Measurements from ENCODE around the gene AK2. TPM values are rescaled to one million over a fixed set of nuclear protein-coding genes. Genes with fewer than 3 reads are reported as not detected.
"Not testable (repeated sequence)": the region's sequence is repeated elsewhere in the genome, so short reads cannot be mapped to it uniquely, and the experiment has no call there.

AK2 gene
- total RNA-seq, 8 experiments from 2014 or later = 105 to 219 (median 163) TPM

DNA sequence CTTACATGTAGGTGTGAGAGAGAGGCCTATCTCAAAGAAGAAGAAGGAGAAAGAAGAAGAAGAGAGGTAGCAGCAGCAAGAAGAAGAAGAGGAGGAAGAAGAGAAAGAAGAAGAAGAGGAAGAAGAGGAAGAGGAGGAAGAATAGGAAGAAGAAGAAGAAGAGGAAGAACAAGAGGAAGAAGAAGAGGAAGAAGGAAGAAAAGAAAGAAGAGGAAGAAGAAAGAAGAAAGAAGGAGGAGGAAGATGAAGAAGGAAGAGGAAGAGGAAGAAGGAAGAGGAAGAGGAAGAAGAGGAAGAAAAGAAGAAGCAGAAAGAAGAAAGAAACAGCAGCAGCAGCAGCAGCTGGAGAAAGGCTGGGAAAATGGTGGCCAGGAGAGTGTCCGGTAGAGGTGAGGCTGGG is 33.9 kb upstream of the AK2 start:
- no peak overlapping the region for H3K27ac ChIP-seq
- H3K4me3 ChIP-seq = no peak overlapping the region
- WGBS, 10 experiments = 56 to 100% (median 90%) methylated on average over 1 of the region's 1 CpG; no CpG with 5 or more reads in 2 of the 10 experiments
- ATAC-seq (replicated peaks in 6 of 8) = no peak
- in situ Hi-C loops (cut with MboI; ENCODE audit: low pct_unique_long_range_greater_than_20kb in 2 of 9, low sequenced_read_pairs in 9 of 9, unreplicated experiment in 9 of 9) = loop anchor here in 1 of 9 experiments (25.0 kb wide), 1 partner anchor 133 kb away; no protein-coding TSS in a partner anchor
- no peaks in the 10 kb centered on the region for H3K4me1 ChIP-seq (replicated peaks in 1 of 2)

DNA sequence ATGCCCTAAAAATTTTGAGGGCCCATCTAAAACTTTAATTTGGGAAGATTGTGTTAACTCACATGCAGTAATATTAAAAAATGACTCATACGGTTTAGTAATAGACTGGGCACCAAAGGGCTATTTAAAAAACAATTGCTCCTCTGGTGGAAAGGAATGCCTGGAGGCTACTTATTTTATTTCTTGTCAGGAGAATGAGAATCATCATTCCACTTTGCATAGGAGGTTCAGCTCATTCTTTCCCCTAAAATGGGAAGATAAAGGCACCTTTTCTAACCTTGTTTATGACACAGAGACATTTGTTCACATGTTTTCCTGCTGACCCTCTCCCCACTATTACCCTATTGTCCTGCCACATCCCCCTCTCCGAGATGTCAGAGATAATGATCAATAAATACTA is 31.4 kb upstream of the AK2 start:
- not testable (repeated sequence) for H3K27ac ChIP-seq; H3K4me3 ChIP-seq; ATAC-seq (replicated peaks in 6 of 8); H3K4me1 ChIP-seq (replicated peaks in 1 of 2)
- in situ Hi-C loops (cut with MboI; ENCODE audit: low pct_unique_long_range_greater_than_20kb in 2 of 9, low sequenced_read_pairs in 9 of 9, unreplicated experiment in 9 of 9) = loop anchor here in 1 of 9 experiments (25.0 kb wide), 1 partner anchor 131 kb away; no protein-coding TSS in a partner anchor
- WGBS, 10 experiments = 31 to 100% (median 80%) methylated on average over 1 to 2 of the region's 2 CpGs; no CpG with 5 or more reads in 4 of the 10 experiments

DNA sequence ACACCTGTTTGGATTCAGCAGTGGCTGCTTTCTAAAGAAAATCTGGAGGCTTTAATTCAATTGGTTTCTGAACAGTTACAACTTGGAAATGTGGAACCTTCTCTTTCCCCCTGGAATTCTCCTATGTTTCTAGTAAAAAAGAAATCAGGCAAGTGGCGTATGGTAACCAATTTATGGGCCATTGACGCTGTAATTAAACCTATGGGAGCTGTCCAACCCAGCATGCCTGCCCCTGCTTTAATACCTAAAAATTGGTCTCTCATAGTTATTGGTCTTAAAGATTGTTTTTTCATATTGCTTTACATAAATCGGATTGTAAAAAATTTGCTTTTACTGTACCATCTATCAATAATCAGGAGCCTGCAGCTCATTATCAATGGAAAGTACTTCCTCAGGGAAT is 29.8 kb upstream of the AK2 start:
- 14 to 100% (median 88%) methylated on average over 1 to 3 of the region's 3 CpGs; no CpG with 5 or more reads in 2 of the 10 experiments for WGBS, 10 experiments
- H3K4me1 ChIP-seq (replicated peaks in 1 of 2); H3K4me3 ChIP-seq; ATAC-seq (replicated peaks in 6 of 8); H3K27ac ChIP-seq: not testable (repeated sequence)
- in situ Hi-C loops (cut with MboI; ENCODE audit: low pct_unique_long_range_greater_than_20kb in 2 of 9, low sequenced_read_pairs in 9 of 9, unreplicated experiment in 9 of 9) = loop anchor here in 1 of 9 experiments (25.0 kb wide), 1 partner anchor 129 kb away; no protein-coding TSS in a partner anchor

DNA sequence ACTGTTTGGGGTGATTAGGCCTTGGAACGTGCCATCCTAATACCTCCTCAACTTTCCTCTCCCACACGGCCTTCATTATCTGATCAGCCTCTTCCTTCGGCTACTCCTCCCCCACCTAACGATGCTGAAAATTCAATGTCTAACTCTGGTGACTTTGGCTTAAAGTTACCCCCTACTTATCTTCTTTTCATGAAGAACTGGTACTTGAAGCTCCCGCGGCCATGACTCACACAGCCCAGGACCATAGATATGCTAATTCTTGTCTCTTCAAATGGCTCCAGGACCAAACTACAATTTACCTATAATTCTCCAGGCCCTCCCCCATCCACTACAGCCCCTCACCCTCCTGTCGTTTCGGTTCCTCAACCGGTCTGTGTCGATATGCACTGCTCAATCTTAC is 28.6 kb upstream of the AK2 start:
- Histone ChIP-seq H3K27ac (no peak overlapping the region), H3K4me3 (no peak overlapping the region), H3K4me1 (replicated peaks in 1 of 2) (no peaks in the 10 kb centered on the region)
- in situ Hi-C loops (cut with MboI; ENCODE audit: low pct_unique_long_range_greater_than_20kb in 2 of 9, low sequenced_read_pairs in 9 of 9, unreplicated experiment in 9 of 9) = loop anchor here in 1 of 9 experiments (25.0 kb wide), 1 partner anchor 128 kb away; no protein-coding TSS in a partner anchor
- ATAC-seq (replicated peaks in 6 of 8) = no peak
- 33 to 83% (median 66%) methylated on average over 1 to 10 of the region's 10 CpGs for WGBS, 10 experiments

DNA sequence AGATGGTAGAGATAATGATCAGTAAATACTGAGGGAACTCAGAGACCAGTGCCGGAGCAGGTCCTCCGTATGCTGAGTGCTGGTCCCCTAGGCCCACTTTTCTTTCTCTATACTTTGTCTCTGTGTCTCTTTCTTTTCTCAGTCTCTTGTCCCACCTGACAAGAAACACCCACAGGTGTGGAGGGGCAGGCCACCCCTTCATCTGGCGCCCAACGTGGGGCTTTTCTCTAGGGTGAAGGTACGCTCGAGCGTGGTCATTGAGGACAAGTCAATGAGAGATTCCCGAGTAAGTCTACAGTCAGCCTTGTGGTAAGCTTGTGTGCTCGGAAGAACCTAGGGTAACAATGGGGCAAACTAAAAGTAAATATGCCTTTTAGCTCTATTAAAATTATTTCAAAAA is 27.6 kb upstream of the AK2 start:
- H3K4me3 ChIP-seq; ATAC-seq (replicated peaks in 6 of 8); H3K4me1 ChIP-seq (replicated peaks in 1 of 2); H3K27ac ChIP-seq: not testable (repeated sequence)
- in situ Hi-C loops (cut with MboI; ENCODE audit: low pct_unique_long_range_greater_than_20kb in 2 of 9, low sequenced_read_pairs in 9 of 9, unreplicated experiment in 9 of 9) = loop anchor here in 1 of 9 experiments (25.0 kb wide), 1 partner anchor 127 kb away; no protein-coding TSS in a partner anchor
- WGBS, 10 experiments = 54 to 91% (median 87%) methylated on average over 2 to 9 of the region's 9 CpGs; no CpG with 5 or more reads in 2 of the 10 experiments

DNA sequence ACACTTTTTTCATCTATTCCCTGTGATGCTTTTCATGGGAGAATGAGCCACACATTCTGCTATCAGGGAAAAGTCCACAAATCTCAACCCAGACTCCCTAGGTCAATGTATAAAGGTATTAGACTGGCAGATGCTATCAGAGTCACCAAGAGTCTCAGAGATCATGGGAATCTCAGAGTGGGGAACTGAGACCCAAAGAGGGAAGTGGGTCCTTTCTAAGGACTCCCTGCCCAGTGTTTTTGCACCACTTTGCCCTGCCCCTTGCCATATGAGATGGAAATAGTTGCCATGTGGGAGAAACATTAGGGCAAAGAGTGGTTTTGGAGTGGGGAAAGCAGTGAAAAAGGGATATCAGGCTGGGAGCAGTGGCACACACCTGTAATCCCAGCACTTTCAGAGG is 25.2 kb upstream of the AK2 start:
- no peak for ATAC-seq (replicated peaks in 6 of 8)
- no peak overlapping the region for H3K27ac ChIP-seq
- no peak overlapping the region for H3K4me3 ChIP-seq
- no peaks in the 10 kb centered on the region for H3K4me1 ChIP-seq (replicated peaks in 1 of 2)
- in situ Hi-C loops (cut with MboI; ENCODE audit: low pct_unique_long_range_greater_than_20kb in 2 of 9, low sequenced_read_pairs in 9 of 9, unreplicated experiment in 9 of 9) = loop anchor here in 1 of 9 experiments (25.0 kb wide), 1 partner anchor 125 kb away; no protein-coding TSS in a partner anchor

DNA sequence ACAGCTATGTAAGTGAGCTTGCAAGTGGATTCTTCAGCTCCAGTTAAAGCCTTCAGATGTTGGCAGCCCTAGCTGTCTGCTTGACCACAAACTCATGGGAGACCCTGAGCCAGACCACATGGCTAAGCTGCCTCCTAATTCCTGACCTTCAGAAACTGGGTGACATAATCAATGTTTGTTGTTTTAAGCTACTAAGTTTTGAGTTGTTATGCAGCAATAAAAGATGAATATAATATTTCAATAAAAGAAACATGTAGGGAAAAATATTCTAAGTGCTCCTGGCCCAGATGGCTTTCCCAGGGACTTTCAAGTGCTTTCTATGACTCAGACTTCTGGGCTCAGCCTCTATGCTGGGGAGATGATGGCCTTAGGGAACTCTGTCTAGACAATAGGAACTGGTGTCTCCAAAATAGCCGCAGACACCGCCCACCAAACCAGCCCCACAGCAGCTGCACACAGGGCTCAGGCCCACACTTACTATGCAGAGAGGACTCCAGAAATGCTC is 23.9 kb upstream of the AK2 start:
- 73 to 100% (median 100%) methylated on average over 2 of the region's 2 CpGs; no CpG with 5 or more reads in 7 of the 10 experiments for WGBS, 10 experiments
- Histone ChIP-seq H3K27ac (no peak overlapping the region), H3K4me3 (no peak overlapping the region), H3K4me1 (replicated peaks in 1 of 2) (no peaks in the 10 kb centered on the region)
- peak in 4 of 8 experiments; percentile 32 to 99 (median 98) for ATAC-seq (replicated peaks in 6 of 8)
- in situ Hi-C loops (cut with MboI; ENCODE audit: low pct_unique_long_range_greater_than_20kb in 2 of 9, low sequenced_read_pairs in 9 of 9, unreplicated experiment in 9 of 9) = loop anchor here in 1 of 9 experiments (25.0 kb wide), 1 partner anchor 123 kb away; no protein-coding TSS in a partner anchor

DNA sequence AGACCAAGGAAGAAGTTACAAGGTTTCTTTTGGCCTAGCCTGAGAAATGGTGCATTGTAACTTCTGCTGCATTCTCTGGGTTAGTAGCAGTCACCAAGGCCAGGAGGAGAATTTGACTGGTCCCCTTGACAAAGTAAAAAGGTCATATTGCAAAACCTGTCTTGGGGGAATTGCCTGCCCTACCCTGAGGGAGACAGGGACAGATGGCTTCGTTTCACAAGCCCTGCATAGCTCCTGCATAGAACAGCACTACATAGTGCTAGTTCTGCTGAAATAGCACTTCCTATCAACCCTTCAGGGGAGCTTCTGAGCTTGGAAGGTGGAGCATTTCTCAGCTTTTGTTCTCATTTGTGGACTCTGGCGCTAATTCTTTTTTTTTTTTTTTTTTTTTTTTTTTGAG is 20.4 kb upstream of the AK2 start:
- ATAC-seq (replicated peaks in 6 of 8) = no peak
- H3K4me3 ChIP-seq = no peak overlapping the region
- H3K4me1 ChIP-seq (replicated peaks in 1 of 2) = no peaks in the 10 kb centered on the region
- in situ Hi-C loops (cut with MboI; ENCODE audit: low pct_unique_long_range_greater_than_20kb in 2 of 9, low sequenced_read_pairs in 9 of 9, unreplicated experiment in 9 of 9) = loop anchor here in 1 of 9 experiments (25.0 kb wide), 1 partner anchor 120 kb away; no protein-coding TSS in a partner anchor
- WGBS, 10 experiments = 54 to 83% (median 67%) methylated on average over 1 to 2 of the region's 2 CpGs; no CpG with 5 or more reads in 5 of the 10 experiments
- H3K27ac ChIP-seq = no peak overlapping the region

DNA sequence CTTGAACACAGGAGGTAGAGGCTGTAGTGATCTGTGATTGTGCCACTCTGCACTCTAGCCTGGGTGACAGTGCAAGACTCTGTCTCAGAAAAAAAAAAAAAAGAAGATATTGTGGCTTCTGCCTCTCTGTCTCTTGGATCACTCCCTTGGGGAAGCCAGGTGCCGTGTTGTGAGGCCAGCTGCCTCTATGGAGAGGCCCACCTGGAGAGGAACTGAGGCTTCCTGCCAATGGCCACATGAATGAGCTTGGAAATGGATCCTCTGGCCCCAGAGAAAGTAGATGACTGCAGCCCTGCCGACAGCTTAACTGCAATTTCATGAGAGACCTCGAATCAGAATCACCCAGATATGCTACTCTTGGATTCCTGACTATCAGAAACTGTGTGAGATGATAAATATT is 19.7 kb upstream of the AK2 start:
- 60 to 100% (median 84%) methylated on average over 1 to 3 of the region's 3 CpGs; no CpG with 5 or more reads in 2 of the 10 experiments for WGBS, 10 experiments
- H3K4me1 ChIP-seq (replicated peaks in 1 of 2) = no peaks in the 10 kb centered on the region
- ATAC-seq (replicated peaks in 6 of 8) = no peak
- in situ Hi-C loops (cut with MboI; ENCODE audit: low pct_unique_long_range_greater_than_20kb in 2 of 9, low sequenced_read_pairs in 9 of 9, unreplicated experiment in 9 of 9) = loop anchor here in 1 of 9 experiments (25.0 kb wide), 1 partner anchor 119 kb away; no protein-coding TSS in a partner anchor
- no peak overlapping the region for H3K27ac ChIP-seq
- H3K4me3 ChIP-seq = no peak overlapping the region

DNA sequence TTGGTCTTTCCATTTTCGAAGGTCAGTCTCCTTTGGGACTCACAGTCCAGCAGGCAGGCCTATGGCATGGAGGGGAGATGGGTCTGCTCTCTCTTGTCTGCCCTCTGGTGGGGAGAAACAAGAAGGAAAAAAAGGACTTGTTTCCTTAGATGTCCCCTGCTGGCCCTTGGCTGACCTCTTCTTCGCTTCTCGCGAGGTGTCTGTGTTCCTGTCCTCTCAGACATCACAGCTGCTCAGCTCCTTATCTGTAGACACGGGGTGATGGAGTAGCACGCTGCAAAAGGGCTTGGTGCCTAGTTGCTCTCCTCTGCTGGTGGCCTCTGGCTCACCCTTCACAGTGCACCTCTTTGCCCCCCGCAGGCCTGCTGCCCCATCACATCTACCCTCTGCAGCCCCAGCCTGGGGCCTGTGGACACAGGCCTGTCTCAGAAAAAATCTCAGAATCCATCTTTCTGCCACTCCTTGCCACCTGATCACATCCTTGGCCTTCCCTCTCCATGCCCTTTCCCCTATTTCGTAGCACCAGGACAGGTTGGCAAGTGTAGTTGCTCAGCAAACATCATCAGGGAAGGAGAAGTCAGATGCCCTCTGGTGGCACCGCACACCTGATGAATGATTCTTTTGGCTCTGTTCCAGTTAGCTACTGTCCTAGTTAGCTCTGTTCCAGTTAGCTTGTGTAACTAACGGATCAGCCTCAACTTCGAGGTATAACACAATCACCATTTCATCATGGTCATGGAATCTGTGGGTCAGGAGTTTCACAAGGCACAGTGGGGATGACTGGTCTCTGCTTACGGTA is 18.7 kb upstream of the AK2 start:
- no peak overlapping the region for H3K27ac ChIP-seq
- 20 to 83% (median 59%) methylated on average over 1 to 11 of the region's 12 CpGs; no CpG with 5 or more reads in 1 of the 10 experiments for WGBS, 10 experiments
- no peak overlapping the region for H3K4me3 ChIP-seq
- in situ Hi-C loops (cut with MboI; ENCODE audit: low pct_unique_long_range_greater_than_20kb in 2 of 9, low sequenced_read_pairs in 9 of 9, unreplicated experiment in 9 of 9) = loop anchor here in 1 of 9 experiments (25.0 kb wide), 1 partner anchor 118 kb away; no protein-coding TSS in a partner anchor
- no peaks in the 10 kb centered on the region for H3K4me1 ChIP-seq (replicated peaks in 1 of 2)
- peak; percentile 85 to 96 (median 92) for ATAC-seq (replicated peaks in 6 of 8)

DNA sequence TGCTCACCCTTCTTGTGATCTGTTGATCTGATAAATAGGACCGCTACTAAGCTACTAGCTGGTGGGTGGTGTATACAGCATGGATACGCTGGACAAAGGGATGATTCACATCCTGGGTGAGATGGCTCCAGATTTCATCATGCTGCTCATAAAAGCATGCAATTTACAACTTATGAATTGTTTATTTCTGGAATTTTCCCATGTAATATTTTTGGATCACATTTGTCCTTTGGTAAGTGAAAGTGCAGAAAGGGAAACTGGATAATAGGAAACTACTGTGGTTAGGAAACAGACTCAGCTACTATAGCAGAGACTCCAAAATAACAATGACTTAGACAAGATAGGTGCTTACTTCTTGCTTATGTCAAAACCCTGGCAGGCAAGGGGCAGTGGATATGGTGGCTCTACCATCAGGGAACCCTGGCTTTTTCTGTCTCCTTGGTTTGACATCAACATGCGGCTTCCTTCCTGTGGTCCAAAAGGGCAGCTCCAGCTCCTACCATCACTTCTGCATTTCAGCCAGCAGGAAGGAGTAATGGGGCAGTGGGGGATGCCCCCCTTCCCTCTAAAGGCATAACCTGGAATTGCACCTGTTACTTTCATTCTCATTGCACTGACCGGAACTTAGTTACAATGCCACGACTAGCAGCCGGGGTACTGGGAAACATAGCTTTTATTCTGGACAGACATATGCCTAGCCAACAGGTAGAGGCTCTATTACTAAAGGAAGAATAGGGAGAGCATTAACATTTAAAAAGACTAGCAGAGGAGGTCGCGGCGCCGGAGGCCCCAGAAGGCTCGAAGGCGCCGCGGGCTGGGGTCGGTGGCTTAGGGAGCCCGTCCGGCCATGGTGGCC is 13.8 kb upstream of the AK2 start:
- in situ Hi-C loops (cut with MboI; ENCODE audit: low pct_unique_long_range_greater_than_20kb in 2 of 9, low sequenced_read_pairs in 9 of 9, unreplicated experiment in 9 of 9) = loop anchor here in 1 of 9 experiments (25.0 kb wide), 1 partner anchor 113 kb away; no protein-coding TSS in a partner anchor
- Histone ChIP-seq H3K4me1 (replicated peaks in 1 of 2) (no peaks in the 10 kb centered on the region), H3K4me3 (no peak overlapping the region), H3K27ac (no peak overlapping the region)
- ATAC-seq (replicated peaks in 6 of 8) = peak in 6 of 8 experiments; percentile 77 to 92 (median 84)
- WGBS, 10 experiments = 23 to 100% (median 91%) methylated on average over 1 to 7 of the region's 17 CpGs

DNA sequence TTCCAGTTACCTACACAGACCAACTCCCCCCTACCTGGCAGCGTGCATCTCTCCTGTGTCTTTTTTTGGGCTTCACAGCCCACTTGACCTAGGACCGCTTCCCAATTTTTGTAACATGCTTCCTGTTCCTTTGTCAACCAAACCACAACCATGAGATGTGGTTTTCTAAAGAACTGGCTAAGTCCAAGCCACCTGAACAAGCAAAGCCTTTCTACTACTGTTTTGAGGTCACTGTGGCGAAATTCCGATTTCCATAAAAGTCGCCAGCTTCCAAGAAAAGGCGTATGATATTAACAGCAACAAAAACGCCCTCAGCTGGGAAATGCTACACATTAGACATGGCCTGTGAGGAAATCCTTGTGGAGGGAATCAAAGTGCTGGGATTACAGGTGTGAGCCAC is 12.7 kb upstream of the AK2 start:
- 76 to 100% (median 87%) methylated on average over 3 to 7 of the region's 7 CpGs; no CpG with 5 or more reads in 3 of the 10 experiments for WGBS, 10 experiments
- Histone ChIP-seq H3K27ac (no peak overlapping the region), H3K4me3 (no peak overlapping the region), H3K4me1 (replicated peaks in 1 of 2) (no peaks in the 10 kb centered on the region)
- in situ Hi-C loops (cut with MboI; ENCODE audit: low pct_unique_long_range_greater_than_20kb in 2 of 9, low sequenced_read_pairs in 9 of 9, unreplicated experiment in 9 of 9) = no loop called here
- no peak for ATAC-seq (replicated peaks in 6 of 8)

Measured in motor neuron (in vitro differentiated cells).